ENCODE measurements around the gene DBH. TPM values are rescaled to one million over a fixed set of nuclear protein-coding genes. Genes with fewer than 3 reads are reported as not detected.

The DBH gene
- polyA plus RNA-seq, 3 donors, result not detected

DNA sequence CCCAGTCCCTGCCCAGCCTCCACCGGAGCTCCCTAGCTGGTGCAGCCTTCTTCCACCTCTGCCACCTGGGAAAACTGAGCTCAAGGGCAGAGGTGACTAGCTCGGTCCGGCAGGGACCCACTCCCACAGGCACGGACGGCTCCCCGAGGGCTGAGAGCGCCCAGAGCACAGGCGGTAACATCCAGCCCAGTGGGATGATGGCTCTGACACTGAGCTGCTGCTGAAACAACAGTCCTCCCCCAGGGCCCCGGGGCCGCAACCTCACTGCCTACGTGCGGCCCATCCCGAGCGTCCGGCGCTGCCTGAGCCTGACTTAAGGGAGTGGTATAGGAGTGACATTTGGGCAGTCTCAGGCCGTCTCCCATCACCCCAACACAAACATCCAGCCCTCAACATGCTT, 30.7 kb upstream of the DBH start:
- WGBS (ENCODE audit: insufficient coverage), result 86% methylated on average over 8 of the region's 17 CpGs
- Histone ChIP-seq H3K27ac (ENCODE audit: low read depth in 1 of 2, low read length in 2 of 2) (no peak overlapping the region), H3K9me3 (replicated peaks in 1 of 2; ENCODE audit: control insufficient read depth in 1 of 2, insufficient read depth in 1 of 2, low read length in 2 of 2) (no peaks in the 10 kb centered on the region), H3K36me3 (replicated peaks in 1 of 2; ENCODE audit: control insufficient read depth in 1 of 2, insufficient read depth in 2 of 2, low read length in 2 of 2) (no peaks in the 10 kb centered on the region), H3K27me3 (ENCODE audit: control insufficient read depth in 2 of 2, insufficient read depth in 2 of 2, low read length in 2 of 2) (peaks cover 0 to 16% of the 10 kb centered on the region in 2 donors), H2AFZ (ENCODE audit: insufficient read depth, low read depth, low read length, poor library complexity, severe bottlenecking) (no peak overlapping the region), H4K20me1 (ENCODE audit: insufficient read depth, low read length) (no peaks in the 10 kb centered on the region), H3K9ac (ENCODE audit: insufficient read depth, low read length, poor library complexity, severe bottlenecking) (no peak overlapping the region), H3K4me3 (replicated peaks in 1 of 3; ENCODE audit: low read depth in 2 of 3, low read length in 3 of 3) (no peak overlapping the region), H3K4me1 (ENCODE audit: control insufficient read depth in 1 of 2, insufficient read depth in 2 of 2, low read length in 2 of 2) (no peaks in the 10 kb centered on the region), H3K4me2 (replicated peaks; ENCODE audit: extremely low read depth, low read length, poor library complexity, severe bottlenecking) (no peak overlapping the region), H3K79me2 (ENCODE audit: insufficient read depth, low read length) (no peaks in the 10 kb centered on the region)
- Mint-ChIP-seq H3K36me3 (no peaks in the 10 kb centered on the region), H3K4me1 (no peaks in the 10 kb centered on the region), H3K27ac (no peak overlapping the region), H3K4me3 (no peak overlapping the region), H3K9me3 (peaks cover 0 to 6% (median 0%) of the 10 kb centered on the region in 7 donors), H3K27me3 (ENCODE audit: low read depth in 3 of 3) (peaks cover 14 to 36% (median 29%) of the 10 kb centered on the region in 3 donors)
- intact Hi-C loops (cut with micrococcal nuclease), result no loop called here
- no peak for DNase-seq
- TF ChIP-seq CTCF (IDR thresholded peaks at IDR 0.05), result no peak

DNA sequence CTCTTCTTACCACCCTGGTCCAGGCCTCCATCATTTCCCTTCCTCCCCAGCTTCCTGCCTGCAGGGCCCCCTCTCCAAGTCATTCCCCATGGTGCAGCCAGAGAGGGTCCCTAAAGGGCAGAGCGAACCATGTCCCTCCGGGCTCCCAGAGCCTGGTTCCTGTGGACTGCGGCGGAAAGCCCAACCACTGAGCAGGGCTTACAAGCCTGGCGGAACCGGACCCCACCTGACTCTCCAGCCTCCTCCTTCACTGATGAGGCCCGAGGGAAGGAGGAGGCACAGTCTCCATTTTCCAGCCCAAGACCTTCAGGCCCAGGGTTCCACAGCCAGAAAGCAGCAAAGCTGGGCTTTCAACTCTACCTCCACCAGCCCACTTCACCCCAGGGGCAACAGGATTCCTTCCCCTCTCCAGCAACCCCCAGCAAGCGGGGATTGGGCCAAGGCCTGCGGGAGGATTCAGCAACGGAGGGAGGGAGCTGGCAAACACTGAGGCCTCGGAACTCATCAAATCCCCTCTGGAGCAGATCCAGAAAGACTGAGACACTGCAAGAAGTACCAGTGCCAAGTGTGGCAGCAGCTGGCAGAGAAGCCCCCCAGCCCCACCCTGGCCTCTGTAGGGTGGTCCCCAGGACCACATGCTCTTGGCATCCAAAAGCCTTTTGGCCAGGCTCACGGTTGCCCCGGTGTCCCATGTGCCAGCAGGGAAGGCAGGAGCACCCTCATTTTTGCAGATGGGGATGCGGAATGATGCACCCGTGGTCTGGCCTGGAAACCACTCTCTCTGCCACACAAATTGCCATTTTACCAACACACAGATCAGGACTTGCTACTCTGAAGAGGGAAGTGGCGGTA, 30.1 kb upstream of the DBH start:
- no peak for DNase-seq
- intact Hi-C loops (cut with micrococcal nuclease), result no loop called here
- TF ChIP-seq CTCF (IDR thresholded peaks at IDR 0.05), result no peak
- no peak overlapping the region for H2AFZ ChIP-seq (ENCODE audit: insufficient read depth, low read depth, low read length, poor library complexity, severe bottlenecking)
- peaks cover 15 to 39% (median 29%) of the 10 kb centered on the region in 3 donors for H3K27me3 Mint-ChIP-seq (ENCODE audit: low read depth in 3 of 3)
- peaks cover 0 to 6% (median 0%) of the 10 kb centered on the region in 7 donors for H3K9me3 Mint-ChIP-seq
- no peaks in the 10 kb centered on the region for H3K9me3 ChIP-seq (replicated peaks in 1 of 2; ENCODE audit: control insufficient read depth in 1 of 2, insufficient read depth in 1 of 2, low read length in 2 of 2)
- no peak overlapping the region for H3K4me3 ChIP-seq (replicated peaks in 1 of 3; ENCODE audit: low read depth in 2 of 3, low read length in 3 of 3)
- WGBS (ENCODE audit: insufficient coverage), result 79% methylated on average over 12 of the region's 16 CpGs
- no peak overlapping the region for H3K27ac ChIP-seq (ENCODE audit: low read depth in 1 of 2, low read length in 2 of 2)
- H3K27me3 ChIP-seq (ENCODE audit: control insufficient read depth in 2 of 2, insufficient read depth in 2 of 2, low read length in 2 of 2), result peaks cover 0 to 19% of the 10 kb centered on the region in 2 donors
- no peaks in the 10 kb centered on the region for H3K4me1 ChIP-seq (ENCODE audit: control insufficient read depth in 1 of 2, insufficient read depth in 2 of 2, low read length in 2 of 2)
- H3K9ac ChIP-seq (ENCODE audit: insufficient read depth, low read length, poor library complexity, severe bottlenecking), result no peak overlapping the region
- H3K79me2 ChIP-seq (ENCODE audit: insufficient read depth, low read length), result no peaks in the 10 kb centered on the region
- H3K4me1 Mint-ChIP-seq, result no peaks in the 10 kb centered on the region
- H3K4me3 Mint-ChIP-seq, result no peak overlapping the region
- no peaks in the 10 kb centered on the region for H3K36me3 Mint-ChIP-seq
- no peaks in the 10 kb centered on the region for H4K20me1 ChIP-seq (ENCODE audit: insufficient read depth, low read length)
- H3K36me3 ChIP-seq (replicated peaks in 1 of 2; ENCODE audit: control insufficient read depth in 1 of 2, insufficient read depth in 2 of 2, low read length in 2 of 2), result no peaks in the 10 kb centered on the region
- H3K4me2 ChIP-seq (replicated peaks; ENCODE audit: extremely low read depth, low read length, poor library complexity, severe bottlenecking), result no peak overlapping the region
- no peak overlapping the region for H3K27ac Mint-ChIP-seq

All from CD14-positive monocyte (primary cell).